Measurements from ENCODE around the gene EPS15. TPM values are rescaled to one million over a fixed set of nuclear protein-coding genes. Genes with fewer than 3 reads are reported as not detected.

EPS15 gene
- total and polyA plus RNA-seq, 2 of the 8 experiments (the other 6 are each of a cell fraction or from before 2014, with no cell fraction given) = 15.9 to 57.2 TPM

GRCh38 chr1:51488372-51489050, 30.6 kb downstream of the EPS15 start:
- Histone ChIP-seq H2AK5ac (ENCODE audit: low read depth, low read length) (no peak overlapping the region), H2BK15ac (ENCODE audit: low read length) (no peak overlapping the region), H2BK12ac (ENCODE audit: low read depth, low read length) (no peak overlapping the region), H4K20me1 (replicated peaks in 1 of 2; ENCODE audit: control insufficient read depth in 1 of 2, insufficient read depth in 2 of 2, low read length in 2 of 2) (no peaks in the 10 kb centered on the region), H3K9ac (replicated peaks in 1 of 4; ENCODE audit: extremely low read depth in 1 of 4, low read depth in 3 of 4, low read length in 3 of 4) (no peak overlapping the region), H2BK5ac (ENCODE audit: low read depth, low read length) (no peak overlapping the region), H2AFZ (ENCODE audit: low read length) (no peak overlapping the region), H4K91ac (replicated peaks; ENCODE audit: insufficient read length, low read length) (no peak overlapping the region), H3K4me1 (replicated peaks in 1 of 4; ENCODE audit: control insufficient read depth in 3 of 4, insufficient read depth in 4 of 4, low read length in 3 of 4) (no peaks in the 10 kb centered on the region), H4K8ac (ENCODE audit: extremely low read depth, insufficient read depth, low read length) (no peak overlapping the region), H3K27me3 (replicated peaks in 1 of 4; ENCODE audit: control insufficient read depth in 3 of 4, extremely low read depth in 1 of 4, insufficient read depth in 3 of 4, low read length in 3 of 4) (no peaks in the 10 kb centered on the region), H4K5ac (ENCODE audit: insufficient read length, low read depth, low read length) (no peak overlapping the region), H3K79me1 (ENCODE audit: low read depth, low read length) (no peaks in the 10 kb centered on the region), H3K23me2 (ENCODE audit: low read depth, low read length) (no peaks in the 10 kb centered on the region), H3K4me3 (ENCODE audit: extremely low read depth in 1 of 4, insufficient read depth in 2 of 4, low read depth in 3 of 4, low read length in 4 of 4) (no peak overlapping the region), H3K23ac (ENCODE audit: insufficient read length) (no peak overlapping the region), H3K79me2 (ENCODE audit: control insufficient read depth in 1 of 2, insufficient read depth in 2 of 2, low read length in 2 of 2) (peaks cover 0 to 9% of the 10 kb centered on the region in 2 experiments; a peak in 2 of 4 replicates), H3K56ac (replicated peaks; ENCODE audit: insufficient read length, low read depth, low read length) (no peak overlapping the region), H3K4me2 (ENCODE audit: insufficient read depth in 1 of 2, low read depth in 2 of 2, low read length in 2 of 2) (no peak overlapping the region), H3K18ac (ENCODE audit: extremely low read depth, low read length) (no peak overlapping the region), H3K14ac (ENCODE audit: insufficient read length) (no peak overlapping the region), H3K9me3 (ENCODE audit: insufficient read depth in 2 of 2, low read depth in 1 of 2, low read length in 1 of 2) (no peaks in the 10 kb centered on the region), H3K27ac (ENCODE audit: low read depth, low read length) (no peak overlapping the region), H2BK20ac (ENCODE audit: low read length) (no peak overlapping the region), H3K36me3 (ENCODE audit: control insufficient read depth in 2 of 4, insufficient read depth in 4 of 4, low read length in 3 of 4) (no peaks in the 10 kb centered on the region), H2BK120ac (replicated peaks; ENCODE audit: low read depth, low read length) (no peak overlapping the region), H3K4ac (replicated peaks; ENCODE audit: insufficient read length, low read depth, low read length) (no peak overlapping the region)
- DNase-seq (ENCODE audit: low read depth in 1 of 2, low spot score in 2 of 2) (no peak), FAIRE-seq (peak; percentile 7)
- TF ChIP-seq RNF2 (IDR thresholded peaks at IDR 0.05; ENCODE audit: borderline replicate concordance, low read depth, low read length, missing control alignments, poor library complexity, severe bottlenecking) (no peak), EP300 (IDR thresholded peaks at IDR 0.05; ENCODE audit: borderline replicate concordance in 1 of 2, low read depth in 2 of 2, low read length in 2 of 2) (no peak), EZH2 (IDR thresholded peaks at IDR 0.05; ENCODE audit: low read depth, low read length, severe bottlenecking) (no peak), KDM4A (IDR thresholded peaks at IDR 0.05; ENCODE audit: low read depth, low read length, severe bottlenecking) (no peak), NANOG (IDR thresholded peaks at IDR 0.05; ENCODE audit: insufficient read depth, low read depth, low read length, poor library complexity, severe bottlenecking) (no peak), CREB1 (IDR thresholded peaks at IDR 0.05) (no peak), YY1 (IDR thresholded peaks at IDR 0.05; ENCODE audit: low read depth, low read length) (no peak), POLR2A (IDR thresholded peaks at IDR 0.05; ENCODE audit: control extremely low read depth in 1 of 2, low read depth in 2 of 2, low read length in 2 of 2) (no peak), SP4 (IDR thresholded peaks at IDR 0.05; ENCODE audit: low read length) (no peak), KDM5A (IDR thresholded peaks at IDR 0.05; ENCODE audit: low read length) (no peak)
- 84% methylated on average over 4 of the region's 4 CpGs; no CpG with 5 or more reads in 1 of the 2 experiments for WGBS, 2 experiments (ENCODE audit: extremely low coverage in 1 of 2, insufficient coverage in 1 of 2, insufficient read length in 1 of 2, insufficient replicate concordance in 2 of 2, low coverage in 1 of 2, low lambda C conversion rate in 2 of 2, missing lambda C conversion rate in 1 of 2)
- ChIA-PET POLR2A (ENCODE audit: partially characterized antibody) (interaction anchor here (1.1 kb wide), 1 partner anchor 14 kb away, joined by 3 read pairs; no protein-coding TSS in a partner anchor), CTCF (ENCODE audit: partially characterized antibody) (interaction anchor here (0.7 to 1.1 kb wide), 4 partner anchors 11 to 93 kb away, joined by 3 to 5 read pairs (median 3); no protein-coding TSS in a partner anchor)

Measured in H1 (cell line).